Trophoblast cell (in vitro differentiated cells and primary cell): ENCODE measurements around the gene CACNA2D3.

Source experiments
- DNase-seq, 2 donors: peaks; one replicate each; pipeline ENCODE4 v3.0.0-alpha.2; 2016
- H2AFZ ChIP-seq: 2 replicates; pipeline ENCODE4 v1.6.1; 2013; ENCODE audit warnings: low read length, moderate library complexity, mild to moderate bottlenecking; ENCODE audit not compliant: insufficient read depth, poor library complexity
- H2AK5ac ChIP-seq: 2 replicates; pipeline ENCODE4 v1.6.1; 2013; ENCODE audit warnings: mild to moderate bottlenecking, low read length
- H2BK120ac ChIP-seq: 2 replicates; pipeline ENCODE4 v1.6.1; 2013; ENCODE audit warnings: low read length, mild to moderate bottlenecking, moderate library complexity; ENCODE audit not compliant: insufficient read depth, poor library complexity
- H2BK12ac ChIP-seq: 2 replicates; pipeline ENCODE4 v1.6.1; 2013; ENCODE audit warnings: mild to moderate bottlenecking, low read length, moderate library complexity
- H2BK5ac ChIP-seq: 2 replicates; pipeline ENCODE4 v1.6.1; 2013; ENCODE audit warnings: low read length, low read depth, moderate library complexity, mild to moderate bottlenecking; ENCODE audit not compliant: poor library complexity
- H3K14ac ChIP-seq: 2 replicates; pipeline ENCODE4 v1.6.1; 2013; ENCODE audit warnings: mild to moderate bottlenecking, low read length
- H3K18ac ChIP-seq: 2 replicates; pipeline ENCODE4 v1.6.1; 2013; ENCODE audit warnings: mild to moderate bottlenecking, low read length
- H3K23ac ChIP-seq: 2 replicates; pipeline ENCODE4 v1.6.1; 2013; ENCODE audit warnings: low read length
- H3K27ac ChIP-seq: 2 replicates; pipeline ENCODE4 v1.5.1; 2013; ENCODE audit warnings: low read depth, mild to moderate bottlenecking, inconsistent platforms, low read length, moderate library complexity
- H3K27me3 ChIP-seq: 2 replicates; pipeline ENCODE4 v1.6.1; 2013; ENCODE audit warnings: inconsistent platforms, mild to moderate bottlenecking, low read length, moderate library complexity; ENCODE audit not compliant: insufficient read depth
- H3K36me3 ChIP-seq, 2 experiments: 1 replicate in 1 of 2; 2 replicates in 1 of 2; pipeline ENCODE4 v1.6.1; 2013; ENCODE audit warnings: low read length in 2 of 2, mild to moderate bottlenecking in 2 of 2, moderate library complexity in 1 of 2; ENCODE audit not compliant: insufficient read depth in 2 of 2, control insufficient read depth in 1 of 2
- H3K4ac ChIP-seq: 2 replicates; pipeline ENCODE4 v1.6.1; 2013; ENCODE audit warnings: low read depth, mild to moderate bottlenecking, low read length, moderate library complexity
- H3K4me1 ChIP-seq, 2 experiments: 1 replicate in 1 of 2; 2 replicates in 1 of 2; pipeline ENCODE4 v1.6.1; 2013; ENCODE audit warnings: low read length in 2 of 2, mild to moderate bottlenecking in 2 of 2, moderate library complexity in 1 of 2; ENCODE audit not compliant: insufficient read depth in 2 of 2, control insufficient read depth in 1 of 2
- H3K4me2 ChIP-seq: 2 replicates; pipeline ENCODE4 v1.6.1; 2013; ENCODE audit warnings: inconsistent platforms, mild to moderate bottlenecking, low read length, moderate library complexity
- H3K4me3 ChIP-seq: 2 replicates; pipeline ENCODE4 v1.5.1; 2013; ENCODE audit warnings: mild to moderate bottlenecking, low read depth, low read length, inconsistent platforms
- H3K79me1 ChIP-seq: one replicate; pipeline ENCODE4 v1.6.1; 2013; ENCODE audit warnings: low read length
- H3K79me2 ChIP-seq: 2 replicates; pipeline ENCODE4 v1.6.1; 2013; ENCODE audit warnings: low read length, mild to moderate bottlenecking; ENCODE audit not compliant: control insufficient read depth, insufficient read depth, poor library complexity
- H3K9ac ChIP-seq: 2 replicates; pipeline ENCODE4 v1.6.1; 2013; ENCODE audit warnings: mild to moderate bottlenecking, low read length
- H3K9me3 ChIP-seq: 2 replicates; pipeline ENCODE4 v1.6.1; 2013; ENCODE audit warnings: low read depth, mild to moderate bottlenecking, control low read depth, inconsistent platforms, low read length; ENCODE audit not compliant: insufficient read depth
- H4K12ac ChIP-seq: 2 replicates; pipeline ENCODE4 v1.6.1; 2013; ENCODE audit warnings: low read depth, mild to moderate bottlenecking, low read length, moderate library complexity
- H4K8ac ChIP-seq: 2 replicates; pipeline ENCODE4 v1.6.1; 2013; ENCODE audit warnings: low read depth, mild to moderate bottlenecking, low read length, moderate library complexity
- H4K91ac ChIP-seq: one replicate; pipeline ENCODE4 v1.6.1; 2013; ENCODE audit warnings: low read depth, mild to moderate bottlenecking, low read length, moderate library complexity
- WGBS: extraction: QIAGEN DNeasy Blood & Tissue Kit; methylation state at CpG from one replicate; pipeline ENCODE4 v1.1.7; 2013; ENCODE audit warnings: missing lambda C conversion rate; ENCODE audit not compliant: insufficient read length, insufficient coverage; ENCODE audit errors: extremely low coverage; 5-methylcytosine and 5-hydroxymethylcytosine counted together

Gene CACNA2D3

DNA sequence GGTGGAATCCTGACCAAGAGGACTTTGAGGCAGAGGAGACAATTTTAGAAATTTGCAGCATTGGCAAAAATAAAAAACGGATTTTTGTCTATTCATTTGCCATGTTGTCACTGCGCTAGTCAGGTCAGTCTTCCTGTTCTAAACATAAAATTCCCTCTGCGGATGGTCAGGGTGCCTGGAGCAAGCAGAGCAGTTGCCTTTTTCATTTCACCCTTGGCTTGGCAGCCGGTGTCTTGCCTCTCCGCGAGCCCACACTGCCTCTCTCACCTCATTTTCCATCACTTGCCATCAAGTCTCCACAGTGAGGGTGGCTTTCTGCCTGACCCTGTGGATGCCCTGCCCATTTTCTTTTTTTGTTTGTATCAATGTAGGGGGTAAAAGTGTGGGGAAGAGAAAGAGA is 409.4 kb downstream of the CACNA2D3 start:
- no peak overlapping the region for H4K12ac ChIP-seq
- no peak overlapping the region for H2BK5ac ChIP-seq
- no peak overlapping the region for H4K91ac ChIP-seq
- no peak overlapping the region for H4K8ac ChIP-seq
- no peak overlapping the region for H3K27ac ChIP-seq
- H3K4me2 ChIP-seq, result no peak overlapping the region
- no peak overlapping the region for H3K18ac ChIP-seq
- H3K79me2 ChIP-seq, result no peaks in the 10 kb centered on the region
- no CpG with 5 or more reads among the region's 6 CpGs for WGBS
- H3K4me3 ChIP-seq, result no peak overlapping the region
- no peaks in the 10 kb centered on the region for H3K36me3 ChIP-seq
- H3K79me1 ChIP-seq, result no peaks in the 10 kb centered on the region
- no peak overlapping the region for H3K23ac ChIP-seq
- H2AFZ ChIP-seq, result no peak overlapping the region
- DNase-seq, result no peak
- no peak overlapping the region for H3K9ac ChIP-seq
- no peak overlapping the region for H2AK5ac ChIP-seq
- no peak overlapping the region for H2BK12ac ChIP-seq
- H2BK120ac ChIP-seq, result no peak overlapping the region
- no peak overlapping the region for H3K4ac ChIP-seq
- H3K14ac ChIP-seq, result no peak overlapping the region
- H3K27me3 ChIP-seq, result no peaks in the 10 kb centered on the region
- no peaks in the 10 kb centered on the region for H3K9me3 ChIP-seq
- no peaks in the 10 kb centered on the region for H3K4me1 ChIP-seq

GRCh38 chr3:54533856-54534255 is 411.5 kb downstream of the CACNA2D3 start:
- no peak overlapping the region for H3K27ac ChIP-seq
- no peaks in the 10 kb centered on the region for H3K36me3 ChIP-seq
- H2BK5ac ChIP-seq, result no peak overlapping the region
- H2AK5ac ChIP-seq, result no peak overlapping the region
- no CpG with 5 or more reads among the region's 4 CpGs for WGBS
- no peaks in the 10 kb centered on the region for H3K79me1 ChIP-seq
- no peak overlapping the region for H3K4me3 ChIP-seq
- no peaks in the 10 kb centered on the region for H3K27me3 ChIP-seq
- H2AFZ ChIP-seq, result no peak overlapping the region
- no peak for DNase-seq
- no peak overlapping the region for H4K8ac ChIP-seq
- H3K79me2 ChIP-seq, result no peaks in the 10 kb centered on the region
- no peak overlapping the region for H3K23ac ChIP-seq
- H2BK12ac ChIP-seq, result no peak overlapping the region
- H4K12ac ChIP-seq, result no peak overlapping the region
- no peak overlapping the region for H3K18ac ChIP-seq
- no peak overlapping the region for H3K4ac ChIP-seq
- H3K14ac ChIP-seq, result no peak overlapping the region
- no peaks in the 10 kb centered on the region for H3K4me1 ChIP-seq
- no peak overlapping the region for H4K91ac ChIP-seq
- no peak overlapping the region for H2BK120ac ChIP-seq
- H3K4me2 ChIP-seq, result no peak overlapping the region
- H3K9me3 ChIP-seq, result no peaks in the 10 kb centered on the region
- H3K9ac ChIP-seq, result no peak overlapping the region

- Histone ChIP-seq H3K4me1 (no peaks in the 10 kb centered on the region), H3K79me1 (no peaks in the 10 kb centered on the region), H4K91ac (no peak overlapping the region), H3K14ac (no peak overlapping the region), H4K12ac (no peak overlapping the region), H3K4me3 (no peak overlapping the region), H3K18ac (no peak overlapping the region), H2AFZ (no peak overlapping the region), H2BK120ac (no peak overlapping the region), H3K4ac (no peak overlapping the region), H3K27me3 (no peaks in the 10 kb centered on the region), H2AK5ac (no peak overlapping the region), H3K23ac (no peak overlapping the region), H3K9me3 (no peaks in the 10 kb centered on the region), H3K79me2 (no peaks in the 10 kb centered on the region), H2BK5ac (no peak overlapping the region), H4K8ac (no peak overlapping the region), H3K36me3 (no peaks in the 10 kb centered on the region), H3K27ac (no peak overlapping the region), H3K9ac (no peak overlapping the region), H3K4me2 (no peak overlapping the region), H2BK12ac (no peak overlapping the region)
- no peak for DNase-seq
- no CpG with 5 or more reads among the region's 1 CpG for WGBS
These were observed 413.3 kb downstream of the CACNA2D3 start for GRCh38 chr3:54535619-54536018.

DNA sequence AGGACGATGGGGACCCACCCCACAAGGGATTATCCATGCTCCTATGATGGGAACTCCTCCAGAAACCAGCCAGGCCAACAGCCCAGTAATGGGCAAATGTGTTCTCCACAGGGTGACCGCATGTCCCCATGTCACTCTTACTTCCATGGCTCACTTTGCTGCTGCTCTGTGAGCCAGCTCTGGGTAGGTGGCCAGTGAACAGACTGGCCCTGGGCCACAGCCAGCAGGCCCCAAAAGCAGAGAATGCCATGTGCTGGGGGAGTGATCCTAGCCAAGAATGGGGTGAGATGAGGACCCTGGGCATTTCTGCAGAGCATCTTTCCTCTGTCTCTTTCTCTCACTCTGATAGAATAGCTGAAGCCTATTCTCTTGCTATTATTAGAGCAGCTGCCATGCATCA is 414.1 kb downstream of the CACNA2D3 start:
- no peaks in the 10 kb centered on the region for H3K4me1 ChIP-seq
- DNase-seq, result no peak
- no peak overlapping the region for H2BK12ac ChIP-seq
- H2BK120ac ChIP-seq, result no peak overlapping the region
- H2BK5ac ChIP-seq, result no peak overlapping the region
- H2AFZ ChIP-seq, result no peak overlapping the region
- no peak overlapping the region for H3K9ac ChIP-seq
- no peaks in the 10 kb centered on the region for H3K79me1 ChIP-seq
- H3K79me2 ChIP-seq, result no peaks in the 10 kb centered on the region
- no peak overlapping the region for H3K27ac ChIP-seq
- no peak overlapping the region for H2AK5ac ChIP-seq
- no peak overlapping the region for H4K8ac ChIP-seq
- H3K9me3 ChIP-seq, result no peaks in the 10 kb centered on the region
- H3K27me3 ChIP-seq, result no peaks in the 10 kb centered on the region
- H4K91ac ChIP-seq, result no peak overlapping the region
- no peak overlapping the region for H3K4me3 ChIP-seq
- no peak overlapping the region for H3K4me2 ChIP-seq
- no peak overlapping the region for H3K18ac ChIP-seq
- H3K14ac ChIP-seq, result no peak overlapping the region
- H3K4ac ChIP-seq, result no peak overlapping the region
- no peaks in the 10 kb centered on the region for H3K36me3 ChIP-seq
- no CpG with 5 or more reads among the region's 2 CpGs for WGBS
- no peak overlapping the region for H4K12ac ChIP-seq
- H3K23ac ChIP-seq, result no peak overlapping the region
